ENCODE results near the gene MGAT4B. TPM values are rescaled to one million over a fixed set of nuclear protein-coding genes. Genes with fewer than 3 reads are reported as not detected.

The MGAT4B gene
- polyA plus RNA-seq, 1 donor (not counting 4 experiments of a cell fraction or from before 2014, with no cell fraction given), result 69.8 TPM

- Histone ChIP-seq H3K9me3 (ENCODE audit: control insufficient read depth, low read depth, low read length) (no peaks in the 10 kb centered on the region), H3K27me3 (ENCODE audit: control insufficient read depth, extremely low read depth, insufficient read depth, low read length) (no peaks in the 10 kb centered on the region), H3K9ac (ENCODE audit: control insufficient read depth, extremely low read depth, insufficient read depth, low read length) (no peak overlapping the region), H3K27ac (ENCODE audit: control insufficient read depth, insufficient read depth, low read length) (no peak overlapping the region), H3K4me1 (ENCODE audit: control insufficient read depth, extremely low read depth, insufficient read depth, low read length) (peaks cover 2% of the 10 kb centered on the region), H3K79me2 (ENCODE audit: control insufficient read depth, insufficient read depth, low read length) (peaks cover 10% of the 10 kb centered on the region), H4K20me1 (ENCODE audit: control insufficient read depth, extremely low read depth, insufficient read depth, low read length) (no peaks in the 10 kb centered on the region), H3K36me3 (ENCODE audit: control insufficient read depth in 2 of 2, extremely low read depth in 1 of 2, insufficient read depth in 2 of 2, low read length in 2 of 2) (peaks cover 10 to 23% of the 10 kb centered on the region in 2 experiments), H3K4me2 (ENCODE audit: control insufficient read depth, extremely low read depth, insufficient read depth, low read depth, low read length) (no peak overlapping the region), H3K4me3 (ENCODE audit: control insufficient read depth in 2 of 3, extremely low read depth in 1 of 3, insufficient read depth in 2 of 3, low read depth in 1 of 3, low read length in 3 of 3) (no peak overlapping the region), H2AFZ (ENCODE audit: control insufficient read depth, low read length) (no peak overlapping the region), H3K9me1 (ENCODE audit: control insufficient read depth, extremely low read depth, insufficient read depth, low read length) (no peaks in the 10 kb centered on the region)
- TF ChIP-seq EZH2 (IDR thresholded peaks at IDR 0.05; ENCODE audit: low read length) (no peak), CTCF (optimal IDR thresholded peaks at IDR 0.05 in 1 of 3, IDR thresholded peaks at IDR 0.05 in 1 of 3, conservative IDR thresholded peaks at IDR 0.05 in 1 of 3; ENCODE audit: extremely low read depth in 1 of 3, insufficient read depth in 2 of 3, low read length in 3 of 3) (no peak)
- DNase-seq (ENCODE audit: low read depth, low spot score) (no peak), FAIRE-seq (no peak)
- dilution Hi-C loops (cut with MboI; ENCODE audit: extremely low pct_ligation_motif_present, low sequenced_read_pairs), result no loop called here
These were observed 46.4 kb upstream of the MGAT4B start for GRCh38 chr5:179852993-179853547.

- H2AFZ ChIP-seq (ENCODE audit: control insufficient read depth, low read length), result no peak overlapping the region
- H3K9ac ChIP-seq (ENCODE audit: control insufficient read depth, extremely low read depth, insufficient read depth, low read length), result no peak overlapping the region
- no peaks in the 10 kb centered on the region for H3K9me1 ChIP-seq (ENCODE audit: control insufficient read depth, extremely low read depth, insufficient read depth, low read length)
- no peak overlapping the region for H3K27ac ChIP-seq (ENCODE audit: control insufficient read depth, insufficient read depth, low read length)
- DNase-seq (ENCODE audit: low read depth, low spot score) (no peak), FAIRE-seq (no peak)
- no peaks in the 10 kb centered on the region for H3K79me2 ChIP-seq (ENCODE audit: control insufficient read depth, insufficient read depth, low read length)
- dilution Hi-C loops (cut with MboI; ENCODE audit: extremely low pct_ligation_motif_present, low sequenced_read_pairs), result loop anchor here (25.0 kb wide), 1 partner anchor 104 kb away; the partner anchor contains the start of gene MAML1
- peaks cover 7 to 9% of the 10 kb centered on the region in 2 experiments for H3K36me3 ChIP-seq (ENCODE audit: control insufficient read depth in 2 of 2, extremely low read depth in 1 of 2, insufficient read depth in 2 of 2, low read length in 2 of 2)
- no peaks in the 10 kb centered on the region for H3K9me3 ChIP-seq (ENCODE audit: control insufficient read depth, low read depth, low read length)
- no peak overlapping the region for H3K4me3 ChIP-seq (ENCODE audit: control insufficient read depth in 2 of 3, extremely low read depth in 1 of 3, insufficient read depth in 2 of 3, low read depth in 1 of 3, low read length in 3 of 3)
- no peaks in the 10 kb centered on the region for H4K20me1 ChIP-seq (ENCODE audit: control insufficient read depth, extremely low read depth, insufficient read depth, low read length)
- TF ChIP-seq CTCF (optimal IDR thresholded peaks at IDR 0.05 in 1 of 3, IDR thresholded peaks at IDR 0.05 in 1 of 3, conservative IDR thresholded peaks at IDR 0.05 in 1 of 3; ENCODE audit: extremely low read depth in 1 of 3, insufficient read depth in 2 of 3, low read length in 3 of 3), result no peak
- no peak for TF ChIP-seq EZH2 (IDR thresholded peaks at IDR 0.05; ENCODE audit: low read length)
- H3K4me1 ChIP-seq (ENCODE audit: control insufficient read depth, extremely low read depth, insufficient read depth, low read length), result no peaks in the 10 kb centered on the region
- no peak overlapping the region for H3K4me2 ChIP-seq (ENCODE audit: control insufficient read depth, extremely low read depth, insufficient read depth, low read depth, low read length)
- no peaks in the 10 kb centered on the region for H3K27me3 ChIP-seq (ENCODE audit: control insufficient read depth, extremely low read depth, insufficient read depth, low read length)
These were observed 35.0 kb upstream of the MGAT4B start for GRCh38 chr5:179841621-179842020.

Data from keratinocyte (primary cell).